ENCODE measurements around the gene RUBCN. TPM values are rescaled to one million over a fixed set of nuclear protein-coding genes. Genes with fewer than 3 reads are reported as not detected.
"Not testable (repeated sequence)": the region's sequence is repeated elsewhere in the genome, so short reads cannot be mapped to it uniquely, and the experiment has no call there.

The RUBCN gene
- total RNA-seq, 8 experiments from 2014 or later: 5.3 to 21.6 (median 15.3) TPM

DNA sequence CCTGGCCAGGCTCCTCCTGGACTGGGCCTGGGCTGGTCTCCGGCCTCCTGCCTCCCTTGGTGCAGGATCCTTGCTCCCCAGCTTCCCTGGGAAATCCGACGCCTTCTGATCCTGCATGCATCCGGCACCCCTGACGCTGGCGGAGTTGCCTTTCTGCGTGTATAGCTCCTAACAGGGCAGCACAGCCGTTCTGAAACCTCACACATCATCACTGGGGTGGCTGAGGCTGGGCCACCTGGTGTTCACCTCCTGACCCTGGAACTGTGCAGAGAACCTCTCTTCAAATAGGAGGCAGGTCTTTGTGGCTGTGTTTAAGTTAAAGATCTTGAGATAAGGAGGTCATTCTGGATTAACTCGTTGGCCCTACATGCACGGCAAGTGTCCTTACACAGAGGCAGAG, 77.6 kb downstream of the RUBCN start:
- in situ Hi-C loops (cut with MboI; ENCODE audit: low pct_unique_long_range_greater_than_20kb in 2 of 9, low sequenced_read_pairs in 9 of 9, unreplicated experiment in 9 of 9); ATAC-seq (replicated peaks in 6 of 8); H3K27ac ChIP-seq; H3K4me3 ChIP-seq; H3K4me1 ChIP-seq (replicated peaks in 1 of 2): not testable (repeated sequence)
- WGBS, 10 experiments: no CpG with 5 or more reads among the region's 10 CpGs

- ATAC-seq (replicated peaks in 6 of 8); H3K4me1 ChIP-seq (replicated peaks in 1 of 2); in situ Hi-C loops (cut with MboI; ENCODE audit: low pct_unique_long_range_greater_than_20kb in 2 of 9, low sequenced_read_pairs in 9 of 9, unreplicated experiment in 9 of 9); H3K27ac ChIP-seq; H3K4me3 ChIP-seq: not testable (repeated sequence)
- no CpG with 5 or more reads among the region's 13 CpGs for WGBS, 10 experiments
Observed at GRCh38 chr3:197658706-197659105, 78.0 kb downstream of the RUBCN start.

GRCh38 chr3:197657541-197658292, 79.0 kb downstream of the RUBCN start:
- H3K27ac ChIP-seq; H3K4me1 ChIP-seq (replicated peaks in 1 of 2); ATAC-seq (replicated peaks in 6 of 8); H3K4me3 ChIP-seq; in situ Hi-C loops (cut with MboI; ENCODE audit: low pct_unique_long_range_greater_than_20kb in 2 of 9, low sequenced_read_pairs in 9 of 9, unreplicated experiment in 9 of 9): not testable (repeated sequence)
- WGBS, 10 experiments: no CpG with 5 or more reads among the region's 30 CpGs

DNA sequence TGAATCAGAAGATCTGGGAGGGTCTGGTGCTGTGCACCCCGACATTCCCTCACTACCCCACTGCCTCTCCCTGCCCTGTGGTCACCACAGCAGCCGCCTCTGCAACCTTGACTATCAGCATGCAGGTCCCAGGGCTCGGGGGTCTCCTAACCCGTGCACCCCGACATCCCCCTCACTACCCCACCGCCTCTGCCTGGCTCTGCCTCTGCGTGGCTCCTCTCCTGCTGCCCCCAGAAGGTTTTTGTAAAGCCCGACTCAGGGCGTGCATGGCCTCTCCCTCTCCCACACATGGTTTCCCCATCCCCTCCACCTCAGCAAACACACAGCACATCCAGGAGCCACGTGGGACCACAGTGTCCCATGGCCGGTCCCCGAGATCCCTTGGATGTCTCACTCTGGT, 79.7 kb downstream of the RUBCN start:
- in situ Hi-C loops (cut with MboI; ENCODE audit: low pct_unique_long_range_greater_than_20kb in 2 of 9, low sequenced_read_pairs in 9 of 9, unreplicated experiment in 9 of 9); H3K27ac ChIP-seq; H3K4me1 ChIP-seq (replicated peaks in 1 of 2); H3K4me3 ChIP-seq; ATAC-seq (replicated peaks in 6 of 8): not testable (repeated sequence)
- no CpG with 5 or more reads among the region's 12 CpGs for WGBS, 10 experiments

DNA sequence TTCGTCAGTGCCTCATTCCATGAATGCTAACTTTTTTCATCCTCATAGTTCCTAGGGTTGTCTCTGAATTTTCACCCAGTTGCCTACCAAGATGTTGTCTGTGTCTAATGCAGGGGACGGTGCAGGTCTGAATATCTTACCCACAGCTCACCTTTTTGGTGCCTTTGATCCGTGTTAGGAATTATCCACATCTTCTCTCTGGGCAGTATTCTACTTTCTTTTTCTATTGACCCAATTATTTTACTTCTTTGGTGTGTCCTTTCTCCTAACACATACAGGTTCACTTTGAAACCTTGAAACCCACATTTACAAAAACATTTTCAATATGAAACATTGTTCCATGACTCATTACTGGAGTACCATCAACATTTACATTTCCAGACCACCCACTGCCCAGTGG, 80.6 kb downstream of the RUBCN start:
- ATAC-seq (replicated peaks in 6 of 8); in situ Hi-C loops (cut with MboI; ENCODE audit: low pct_unique_long_range_greater_than_20kb in 2 of 9, low sequenced_read_pairs in 9 of 9, unreplicated experiment in 9 of 9); H3K4me3 ChIP-seq; H3K27ac ChIP-seq; H3K4me1 ChIP-seq (replicated peaks in 1 of 2): not testable (repeated sequence)
- no CpG with 5 or more reads among the region's 3 CpGs for WGBS, 10 experiments

GRCh38 chr3:197654998-197655330, 81.7 kb downstream of the RUBCN start:
- peak overlapping the region in 3 of 5 donors; percentile 16 to 25 (median 21) for H3K4me3 ChIP-seq
- peak in 6 of 8 experiments; percentile 50 to 70 (median 57) for ATAC-seq (replicated peaks in 6 of 8)
- WGBS, 10 experiments: no CpG with 5 or more reads among the region's 22 CpGs
- in situ Hi-C loops (cut with MboI; ENCODE audit: low pct_unique_long_range_greater_than_20kb in 2 of 9, low sequenced_read_pairs in 9 of 9, unreplicated experiment in 9 of 9); H3K27ac ChIP-seq; H3K4me1 ChIP-seq (replicated peaks in 1 of 2): not testable (repeated sequence)

DNA sequence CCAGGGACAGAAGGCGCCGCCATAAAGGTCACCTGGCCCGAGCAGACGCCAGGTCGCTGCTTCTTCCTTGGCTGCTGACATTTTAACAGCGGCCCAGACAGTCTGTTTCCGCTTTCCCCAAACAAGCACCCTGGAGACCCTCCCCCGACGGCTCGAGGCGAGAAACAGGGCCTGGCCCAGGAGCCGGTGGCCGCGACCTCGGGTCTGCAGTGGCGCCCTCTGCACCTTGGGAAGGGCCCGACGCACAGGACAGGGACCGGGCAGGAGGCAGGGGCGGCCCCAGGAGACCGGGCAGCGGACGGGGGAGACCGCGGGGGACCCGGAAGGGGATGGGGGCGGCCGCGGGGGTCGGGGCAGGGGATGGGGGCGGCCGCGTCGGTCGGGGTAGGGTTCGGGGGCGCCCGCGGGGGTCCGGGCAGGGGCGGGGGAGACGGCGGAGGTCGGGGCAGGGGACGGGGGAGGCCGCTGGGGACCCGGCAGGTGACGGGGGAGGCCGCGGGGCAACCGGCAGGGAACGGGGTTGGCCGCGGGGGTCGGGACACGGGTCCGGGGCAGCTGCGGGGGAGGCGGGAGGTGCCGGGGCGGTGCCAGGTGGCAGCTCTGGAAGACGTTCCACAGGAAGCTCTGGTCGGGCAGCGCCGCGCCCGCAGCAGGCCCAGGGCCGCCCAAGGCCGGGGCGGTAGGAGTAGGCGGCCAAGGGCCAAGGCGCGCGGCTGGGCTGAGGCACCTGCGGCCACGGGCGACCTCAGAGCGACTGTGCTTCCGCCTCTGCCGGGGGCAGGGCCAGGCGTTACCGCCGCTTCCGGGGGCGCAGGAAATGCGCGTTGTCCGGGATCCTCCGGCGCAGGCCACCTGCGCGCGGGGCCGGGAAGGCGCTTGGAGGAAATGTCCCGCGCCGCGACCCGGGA, 82.4 kb downstream of the RUBCN start:
- WGBS, 10 experiments: no CpG with 5 or more reads among the region's 100 CpGs
- in situ Hi-C loops (cut with MboI; ENCODE audit: low pct_unique_long_range_greater_than_20kb in 2 of 9, low sequenced_read_pairs in 9 of 9, unreplicated experiment in 9 of 9): not testable (repeated sequence)

GRCh38 chr3:197652860-197653259, 83.8 kb downstream of the RUBCN start:
- no CpG with 5 or more reads among the region's 10 CpGs for WGBS, 10 experiments
- H3K4me1 ChIP-seq (replicated peaks in 1 of 2); in situ Hi-C loops (cut with MboI; ENCODE audit: low pct_unique_long_range_greater_than_20kb in 2 of 9, low sequenced_read_pairs in 9 of 9, unreplicated experiment in 9 of 9); H3K4me3 ChIP-seq; ATAC-seq (replicated peaks in 6 of 8); H3K27ac ChIP-seq: not testable (repeated sequence)

More for the DNA sequence above, 82.4 kb downstream of the RUBCN start:
- not testable (repeated sequence) for H3K4me1 ChIP-seq (replicated peaks in 1 of 2); H3K27ac ChIP-seq
- ATAC-seq (replicated peaks in 6 of 8): peak; percentile 97 to 99 (median 98)
- H3K4me3 ChIP-seq: peak overlapping the region in 1 of 5 donors; percentile 26

DNA sequence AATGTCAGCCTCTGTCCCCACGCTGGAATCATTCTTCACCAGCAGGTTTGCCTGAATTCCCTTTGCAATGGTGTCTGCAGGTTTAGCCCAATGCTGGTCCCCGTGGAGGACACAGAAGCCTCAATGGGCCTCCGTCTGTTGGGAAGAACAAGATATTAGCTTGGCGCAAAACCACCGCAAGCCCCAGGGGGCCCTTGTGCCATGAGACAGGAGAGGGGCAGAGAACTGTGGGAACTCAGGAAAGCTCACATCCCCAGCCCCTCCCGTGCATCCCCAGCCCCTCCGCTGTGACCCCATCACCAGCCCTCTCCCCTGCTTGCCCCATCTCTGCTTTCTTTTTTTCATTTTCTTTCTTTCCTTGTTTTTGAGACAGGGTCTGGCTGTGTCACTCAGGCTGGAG, 89.1 kb downstream of the RUBCN start:
- H3K4me1 ChIP-seq (replicated peaks in 1 of 2); H3K4me3 ChIP-seq; ATAC-seq (replicated peaks in 6 of 8); in situ Hi-C loops (cut with MboI; ENCODE audit: low pct_unique_long_range_greater_than_20kb in 2 of 9, low sequenced_read_pairs in 9 of 9, unreplicated experiment in 9 of 9); H3K27ac ChIP-seq: not testable (repeated sequence)
- WGBS, 10 experiments: no CpG with 5 or more reads among the region's 7 CpGs

- not testable (repeated sequence) for H3K27ac ChIP-seq; H3K4me1 ChIP-seq (replicated peaks in 1 of 2)
Observed at GRCh38 chr3:197647191-197647590, 89.5 kb downstream of the RUBCN start.

DNA sequence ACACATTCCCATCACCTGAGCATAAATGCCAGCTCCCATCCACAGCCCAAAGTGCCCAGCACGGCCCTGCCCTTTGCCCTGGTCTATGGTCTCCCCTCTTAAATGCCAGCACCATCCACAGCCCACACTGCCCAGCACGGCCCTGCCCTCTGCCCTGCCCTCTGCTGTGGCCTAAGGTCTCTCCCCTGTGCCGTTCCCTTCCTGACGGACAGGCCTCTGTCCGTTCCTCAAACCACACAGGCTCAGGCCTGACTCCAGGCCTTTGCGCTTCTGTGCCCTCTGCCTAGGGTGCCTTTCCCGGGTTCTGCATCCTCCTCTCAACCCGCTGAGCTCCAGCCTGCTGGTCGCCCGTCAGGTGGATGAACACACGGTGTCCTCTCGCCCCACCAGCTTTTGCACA, 90.4 kb downstream of the RUBCN start:
- H3K27ac ChIP-seq; ATAC-seq (replicated peaks in 6 of 8); H3K4me1 ChIP-seq (replicated peaks in 1 of 2); H3K4me3 ChIP-seq; in situ Hi-C loops (cut with MboI; ENCODE audit: low pct_unique_long_range_greater_than_20kb in 2 of 9, low sequenced_read_pairs in 9 of 9, unreplicated experiment in 9 of 9): not testable (repeated sequence)
- no CpG with 5 or more reads among the region's 12 CpGs for WGBS, 10 experiments

More at GRCh38 chr3:197647191-197647590, 89.5 kb downstream of the RUBCN start:
- no CpG with 5 or more reads among the region's 9 CpGs for WGBS, 10 experiments
- H3K4me3 ChIP-seq; in situ Hi-C loops (cut with MboI; ENCODE audit: low pct_unique_long_range_greater_than_20kb in 2 of 9, low sequenced_read_pairs in 9 of 9, unreplicated experiment in 9 of 9); ATAC-seq (replicated peaks in 6 of 8): not testable (repeated sequence)

- H3K4me3 ChIP-seq; ATAC-seq (replicated peaks in 6 of 8); H3K4me1 ChIP-seq (replicated peaks in 1 of 2); H3K27ac ChIP-seq; in situ Hi-C loops (cut with MboI; ENCODE audit: low pct_unique_long_range_greater_than_20kb in 2 of 9, low sequenced_read_pairs in 9 of 9, unreplicated experiment in 9 of 9): not testable (repeated sequence)
- 60% methylated on average over 2 of the region's 10 CpGs; no CpG with 5 or more reads in 9 of the 10 experiments for WGBS, 10 experiments
Observed at GRCh38 chr3:197637556-197637955, 99.1 kb downstream of the RUBCN start.

- H3K4me1 ChIP-seq (replicated peaks in 1 of 2); ATAC-seq (replicated peaks in 6 of 8); in situ Hi-C loops (cut with MboI; ENCODE audit: low pct_unique_long_range_greater_than_20kb in 2 of 9, low sequenced_read_pairs in 9 of 9, unreplicated experiment in 9 of 9); H3K4me3 ChIP-seq; H3K27ac ChIP-seq: not testable (repeated sequence)
- no CpG with 5 or more reads among the region's 11 CpGs for WGBS, 10 experiments
Observed at GRCh38 chr3:197631989-197632388, 104.7 kb downstream of the RUBCN start.

All from motor neuron (in vitro differentiated cells).